Stromal cell of bone marrow (primary cell): ENCODE measurements around the gene PARD3.
A peak's percentile ranks its signal among the peaks of the same experiment; 100 is the strongest.
"Not testable (repeated sequence)": the region's sequence is repeated elsewhere in the genome, so short reads cannot be mapped to it uniquely, and the experiment has no call there.

ENCODE experiments used
- DNase-seq: peaks from one replicate; pipeline ENCODE4 v3.0.0-alpha.2; 2012; ENCODE audit warnings: low read depth

PARD3 gene

DNA sequence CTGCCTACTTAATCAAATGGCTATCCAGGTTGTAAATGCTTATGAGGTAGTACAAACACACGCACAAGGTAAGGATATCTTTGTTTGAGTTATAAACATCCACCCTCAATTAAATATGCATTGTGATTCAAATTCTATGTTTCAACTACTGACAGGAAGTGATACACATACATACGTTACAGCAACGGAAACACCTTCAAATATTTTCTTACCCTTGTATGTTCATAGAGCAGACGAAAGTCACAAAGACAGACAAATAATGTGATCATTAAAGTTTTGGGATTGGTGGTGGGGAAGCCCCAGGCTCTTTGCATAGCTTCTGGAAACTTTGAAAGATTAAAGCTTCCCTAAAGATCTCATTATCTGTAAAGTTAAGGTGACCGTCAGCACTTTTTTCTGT is 521.0 kb downstream of the PARD3 start:
- DNase-seq = no peak

GRCh38 chr10:34292675-34293074 is 522.4 kb downstream of the PARD3 start:
- no peak for DNase-seq

DNA sequence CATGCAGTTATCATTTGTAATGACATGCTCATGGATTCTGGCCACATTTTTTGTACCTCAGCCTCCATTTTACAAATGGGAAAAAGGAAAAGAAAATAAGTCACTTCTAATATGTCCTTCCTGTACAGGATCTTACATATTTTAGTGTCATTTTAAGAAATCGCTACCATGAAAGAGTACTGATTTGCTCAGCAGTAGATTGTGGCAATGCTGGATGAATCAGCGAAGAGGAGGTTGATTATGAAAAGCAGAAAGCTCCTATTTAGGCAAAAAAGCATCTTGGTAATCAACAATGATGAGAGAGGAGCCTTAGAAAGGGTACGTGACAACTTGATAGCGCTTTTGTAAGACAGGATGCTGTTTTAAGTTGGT is 522.9 kb downstream of the PARD3 start:
- no peak for DNase-seq

DNA sequence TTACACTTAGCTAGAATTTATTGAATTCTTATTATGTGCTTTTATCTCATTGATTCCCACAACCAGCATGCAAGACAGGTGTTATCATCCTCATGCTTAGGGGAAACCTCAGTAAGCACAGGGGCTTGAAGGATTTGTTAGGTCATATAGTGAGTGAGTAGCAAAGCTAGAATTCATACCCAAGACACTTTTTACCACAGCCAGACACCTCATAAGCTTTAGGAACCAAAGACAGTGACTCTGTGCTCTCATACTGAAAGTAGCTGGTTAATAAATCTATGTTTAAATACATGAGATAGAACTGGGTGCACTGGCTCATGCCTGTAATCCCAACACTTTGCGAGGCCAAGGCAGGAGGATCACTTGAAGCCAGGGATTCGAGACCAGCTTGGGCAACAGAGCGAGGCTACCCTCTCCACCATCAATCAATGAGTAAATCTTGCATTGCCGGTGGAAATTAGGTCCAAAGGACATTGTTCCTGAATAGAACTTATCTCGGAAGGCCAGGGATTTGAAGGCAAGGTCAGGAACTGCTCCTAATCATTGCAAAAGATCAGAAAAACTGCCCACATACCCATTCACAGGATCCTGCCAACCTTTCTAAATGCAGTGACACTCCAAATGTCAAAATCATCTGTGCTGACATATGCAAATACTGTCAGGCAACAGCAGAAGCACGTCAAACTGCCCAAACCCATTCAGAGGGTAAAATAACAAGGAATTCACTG is 523.5 kb downstream of the PARD3 start:
- no peak for DNase-seq

DNA sequence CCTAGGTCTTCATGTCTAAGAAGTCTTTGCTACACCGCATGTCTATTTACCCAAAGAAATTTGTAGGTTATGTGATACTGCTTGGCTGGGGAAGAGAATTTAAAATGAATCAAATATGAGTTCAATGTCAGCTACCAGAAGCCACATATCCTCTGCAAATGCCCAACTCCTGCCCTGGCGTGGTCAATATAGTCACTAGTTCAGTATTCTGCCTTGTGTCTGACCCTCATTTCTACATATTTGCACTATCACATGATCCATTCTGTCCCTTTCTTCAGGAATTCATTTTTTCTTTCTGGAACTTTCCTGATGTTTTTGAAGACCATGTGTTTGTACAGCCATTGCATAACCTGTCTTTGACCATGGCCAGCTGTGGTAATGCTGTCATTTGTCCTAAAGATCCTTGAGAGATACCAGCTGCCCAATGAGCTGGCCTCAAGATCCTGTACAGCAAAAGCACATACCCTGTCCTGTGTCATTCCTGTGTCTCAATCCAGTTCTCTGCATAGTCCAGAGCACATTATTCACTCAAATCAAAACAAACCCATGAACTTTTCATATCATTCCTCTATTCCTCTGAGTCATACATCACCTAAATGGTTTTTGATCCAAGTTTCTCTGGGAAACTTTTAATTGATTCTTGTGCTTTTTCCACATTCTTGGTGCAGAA is 524.5 kb downstream of the PARD3 start:
- peak; percentile 32 for DNase-seq

GRCh38 chr10:34288634-34289033 is 526.5 kb downstream of the PARD3 start:
- DNase-seq = no peak

GRCh38 chr10:34286136-34286739 is 528.9 kb downstream of the PARD3 start:
- no peak for DNase-seq

- DNase-seq = no peak
Observed at GRCh38 chr10:34281661-34282582, 533.2 kb downstream of the PARD3 start.

- peak; percentile 95 for DNase-seq
Observed at GRCh38 chr10:34280599-34281374, 534.3 kb downstream of the PARD3 start.

- DNase-seq = no peak
Observed at GRCh38 chr10:34275626-34276130, 539.4 kb downstream of the PARD3 start.

DNA sequence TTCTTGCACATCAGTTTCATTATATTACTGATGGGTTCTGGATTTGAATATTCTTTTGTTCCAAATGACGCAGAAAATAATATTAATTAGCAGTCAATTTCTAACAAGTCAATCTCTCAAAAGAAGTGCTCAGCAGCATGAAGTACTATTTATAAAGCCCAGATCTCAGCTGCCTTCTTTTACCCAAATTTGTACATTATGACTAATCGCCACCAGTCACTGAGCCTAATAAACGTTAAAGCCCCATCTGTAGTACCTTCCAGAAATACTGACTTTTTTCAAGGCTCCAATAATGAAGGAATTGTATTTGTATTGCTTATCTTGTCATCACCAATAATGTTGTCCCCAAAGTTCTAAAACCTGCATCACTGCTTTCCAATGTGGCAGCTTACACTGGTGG is 540.2 kb downstream of the PARD3 start:
- no peak for DNase-seq

- no peak for DNase-seq
Observed at GRCh38 chr10:34273340-34273739, 541.8 kb downstream of the PARD3 start.

GRCh38 chr10:34272316-34272715 is 542.8 kb downstream of the PARD3 start:
- DNase-seq = no peak

- not testable (repeated sequence) for DNase-seq
Observed at GRCh38 chr10:34268410-34268809, 546.7 kb downstream of the PARD3 start.

DNA sequence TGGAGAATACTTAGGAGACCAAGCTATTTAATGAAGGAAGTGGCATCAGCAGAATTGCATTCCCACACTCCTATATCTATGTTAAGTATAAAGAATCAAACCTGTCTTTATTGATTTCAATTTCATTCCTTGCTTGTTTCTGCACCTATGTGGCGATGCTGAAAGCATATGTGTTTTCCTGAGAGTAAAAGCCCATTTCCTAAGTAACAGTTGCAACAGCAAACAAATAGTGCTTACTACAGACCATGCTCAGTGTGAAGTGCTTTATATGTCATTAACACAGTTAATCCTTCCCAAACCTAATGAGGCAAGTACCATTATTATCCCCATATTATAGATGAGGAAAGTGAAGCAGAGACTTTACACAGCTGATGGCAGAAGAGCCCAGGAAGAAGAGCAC is 552.1 kb downstream of the PARD3 start:
- DNase-seq = no peak

GRCh38 chr10:34260904-34261303 is 554.2 kb downstream of the PARD3 start:
- no peak for DNase-seq

- DNase-seq = no peak
Observed at GRCh38 chr10:34256216-34256615, 558.9 kb downstream of the PARD3 start.

- no peak for DNase-seq
Observed at GRCh38 chr10:34255035-34255434, 560.1 kb downstream of the PARD3 start.

- DNase-seq = peak; percentile 33
Observed at GRCh38 chr10:34254596-34254995, 560.5 kb downstream of the PARD3 start.

GRCh38 chr10:34252111-34252510 is 563.0 kb downstream of the PARD3 start:
- DNase-seq = no peak

GRCh38 chr10:34251177-34251576 is 563.9 kb downstream of the PARD3 start:
- no peak for DNase-seq
